Pancreas (tissue), 10 donors: ENCODE results near the gene ADAT3. TPM values are rescaled to one million over a fixed set of nuclear protein-coding genes. Genes with fewer than 3 reads are reported as not detected.
"Not testable (repeated sequence)": the region's sequence is repeated elsewhere in the genome, so short reads cannot be mapped to it uniquely, and the experiment has no call there.

Experiments used
- ATAC-seq, 4 donors: fragments of 200-7000 bp; cut with Tn5 transposase; one replicate each; pipeline versions ENCODE4 v1.8.0 to v1.9.1; 2020; ENCODE audit warnings: mild to moderate bottlenecking in 4 of 4, moderate library complexity in 4 of 4
- DNase-seq, 6 donors: peaks; one replicate each; pipeline ENCODE4 v3.0.0-alpha.2; 2020
- FAIRE-seq: peaks from 2 replicates; lab custom pipeline; 2012; peaks lifted over from hg19 to GRCh38; lab: Jason Lieb, UNC
- H3K27ac ChIP-seq, 4 donors: fragments of 200-600 bp; sonication (generic); 1 replicate in 3 of 4; 2 replicates in 1 of 4; pipeline versions ENCODE4 v1.5.0 to v1.8.0; 2020
- H3K27me3 ChIP-seq, 4 donors: fragments of 200-600 bp; one replicate each; pipeline ENCODE4 v1.8.0; 2021
- H3K36me3 ChIP-seq, 3 donors: fragments of 200-600 bp; sonication (generic) in 1 of 3; one replicate each; pipeline versions ENCODE4 v1.5.0 to v1.8.0; 2020 to 2021
- H3K4me1 ChIP-seq, 3 donors: fragments of 200-600 bp; one replicate each; pipeline ENCODE4 v1.8.0; 2021
- H3K4me3 ChIP-seq, 4 donors: fragments of 200-600 bp; sonication (generic) in 2 of 4; one replicate each; pipeline versions ENCODE4 v1.5.0 to v1.8.0; 2020 to 2021
- H3K9me3 ChIP-seq, 4 donors: fragments of 200-600 bp; one replicate each; pipeline ENCODE4 v1.8.0; 2021
- WGBS, 2 donors: extraction: QIAGEN DNeasy Blood & Tissue Kit; methylation state at CpG; one replicate each; pipeline ENCODE4 v1.1.7; 2013; 5-methylcytosine and 5-hydroxymethylcytosine counted together
- intact Hi-C, 3 donors: fragments of 100-400 bp; cut with DNase I; formaldehyde crosslinking; loops; one replicate each; pipeline versions ENCODE4 v1.11.1 to v1.14.2; 2022
- polyA plus RNA-seq, 2 donors: library from polyadenylated mRNA; stranded (reverse); fragments of 200-250 nt; gene quantifications; one replicate each; pipeline ENCODE4 v1.2.3, GENCODE V29; 2013
- total RNA-seq, 6 donors: library from RNA; stranded (reverse); fragmentation: NEBNext Ultra II Directional in 4 of 6; extraction: Animal tissue kit (Norgen Biotek cat#: 25700) in 4 of 6; gene quantifications; one replicate each; pipeline versions ENCODE4 v1.2.1 to v1.2.4, GENCODE V29; 2021 to 2023
- TF ChIP-seq, protein P1 (sequence below), 4 donors: fragments of 200-600 bp; sonication (generic) in 3 of 4; IDR thresholded peaks; one replicate each; pipeline versions ENCODE4 v1.5.0 to v1.8.0; 2021; ENCODE audit warnings: antibody characterized with exemption in 4 of 4
- donor health status: healthy with polysubstance abuse.
- donor health status: DM: no; HTN: no; CAD: no; lungs with moderate emphysema.
- donor health status: DM: no; HTN: no; CAD: no.
- donor health status: control.
- donor health status: control.
- donor health status: Bipolar disorder and iron deficiency.
- donor health status: DM: yes; HTN: yes; CAD: no.
- donor health status: DM: no; HTN: no; CAD: no.
- donor health status: DM: no; HTN: no; CAD: no.
- donor health status: DM: yes; HTN: yes; CAD: no.

Gene ADAT3
- total and polyA plus RNA-seq, 8 donors, result 2.0 to 10.1 (median 5.0) TPM

GRCh38 chr19:1872807-1873523 is 32.2 kb upstream of the ADAT3 start:
- Histone ChIP-seq H3K9me3 (no peaks in the 10 kb centered on the region), H3K4me1 (peaks cover 19 to 31% (median 22%) of the 10 kb centered on the region in 3 donors), H3K36me3 (no peaks in the 10 kb centered on the region), H3K4me3 (peak overlapping the region in 3 of 4 donors; percentile 2 to 99 (median 78)), H3K27me3 (no peaks in the 10 kb centered on the region), H3K27ac (peak overlapping the region; percentile 75 to 95 (median 78))
- intact Hi-C loops, result no loop called here
- ATAC-seq, result no peak
- WGBS, 2 donors, result 70 to 71% methylated on average over 25 of the region's 25 CpGs
- no peak for FAIRE-seq
- TF ChIP-seq, protein P1, sequence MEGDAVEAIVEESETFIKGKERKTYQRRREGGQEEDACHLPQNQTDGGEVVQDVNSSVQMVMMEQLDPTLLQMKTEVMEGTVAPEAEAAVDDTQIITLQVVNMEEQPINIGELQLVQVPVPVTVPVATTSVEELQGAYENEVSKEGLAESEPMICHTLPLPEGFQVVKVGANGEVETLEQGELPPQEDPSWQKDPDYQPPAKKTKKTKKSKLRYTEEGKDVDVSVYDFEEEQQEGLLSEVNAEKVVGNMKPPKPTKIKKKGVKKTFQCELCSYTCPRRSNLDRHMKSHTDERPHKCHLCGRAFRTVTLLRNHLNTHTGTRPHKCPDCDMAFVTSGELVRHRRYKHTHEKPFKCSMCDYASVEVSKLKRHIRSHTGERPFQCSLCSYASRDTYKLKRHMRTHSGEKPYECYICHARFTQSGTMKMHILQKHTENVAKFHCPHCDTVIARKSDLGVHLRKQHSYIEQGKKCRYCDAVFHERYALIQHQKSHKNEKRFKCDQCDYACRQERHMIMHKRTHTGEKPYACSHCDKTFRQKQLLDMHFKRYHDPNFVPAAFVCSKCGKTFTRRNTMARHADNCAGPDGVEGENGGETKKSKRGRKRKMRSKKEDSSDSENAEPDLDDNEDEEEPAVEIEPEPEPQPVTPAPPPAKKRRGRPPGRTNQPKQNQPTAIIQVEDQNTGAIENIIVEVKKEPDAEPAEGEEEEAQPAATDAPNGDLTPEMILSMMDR (IDR thresholded peaks at IDR 0.05), result no peak
- DNase-seq, result no peak

- ATAC-seq (peak; percentile 26 to 56 (median 49)), FAIRE-seq (no peak)
- TF ChIP-seq, protein P1 (IDR thresholded peaks at IDR 0.05), result no peak
Measured at GRCh38 chr19:1873524-1874473, 31.4 kb upstream of the ADAT3 start.

GRCh38 chr19:1874554-1875185 is 30.5 kb upstream of the ADAT3 start:
- FAIRE-seq (no peak), DNase-seq (peak in 1 of 6 donors; percentile 13), ATAC-seq (no peak)
- Histone ChIP-seq H3K27ac (peak overlapping the region in 2 of 4 donors; percentile 92 to 95), H3K4me3 (peak overlapping the region; percentile 78 to 99 (median 97)), H3K4me1 (peaks cover 19 to 31% (median 22%) of the 10 kb centered on the region in 3 donors), H3K36me3 (no peaks in the 10 kb centered on the region), H3K27me3 (no peaks in the 10 kb centered on the region), H3K9me3 (no peaks in the 10 kb centered on the region)
- TF ChIP-seq, protein P1 (IDR thresholded peaks at IDR 0.05), result no peak
- intact Hi-C loops, result no loop called here
- WGBS, 2 donors, result 2 to 5% methylated on average over 16 of the region's 16 CpGs

More at GRCh38 chr19:1873524-1874473, 31.4 kb upstream of the ADAT3 start:
- DNase-seq, result peak; percentile 57 to 91 (median 77)
- 10 to 15% methylated on average over 29 of the region's 29 CpGs for WGBS, 2 donors
- Histone ChIP-seq H3K9me3 (no peaks in the 10 kb centered on the region), H3K4me3 (peak overlapping the region; percentile 2 to 99 (median 86)), H3K27me3 (no peaks in the 10 kb centered on the region), H3K4me1 (peaks cover 19 to 31% (median 22%) of the 10 kb centered on the region in 3 donors), H3K36me3 (no peaks in the 10 kb centered on the region), H3K27ac (peak overlapping the region; percentile 75 to 95 (median 78))
- intact Hi-C loops, result no loop called here

GRCh38 chr19:1875265-1875645 is 29.9 kb upstream of the ADAT3 start:
- ATAC-seq, result peak; percentile 1 to 4 (median 1)
- 0 to 2% methylated on average over 11 of the region's 11 CpGs for whole genome bisulfite sequencing, 2 donors
- FAIRE-seq, H3K36me3 ChIP-seq, H3K27me3 ChIP-seq, H3K9me3 ChIP-seq, intact Hi-C loops, DNase-seq: not testable (repeated sequence)
- Histone ChIP-seq H3K4me1 (peaks cover 19 to 31% (median 22%) of the 10 kb centered on the region in 3 donors), H3K4me3 (peak overlapping the region; percentile 78 to 99 (median 97)), H3K27ac (peak overlapping the region; percentile 88 to 95 (median 93))
